NAMALWA (cell line): ENCODE data around the gene COL1A1.

ENCODE experiments used
- DNase-seq: peaks from one replicate; pipeline ENCODE4 v3.0.0-alpha.2; 2015; ENCODE audit warnings: low spot score

Gene COL1A1

DNA sequence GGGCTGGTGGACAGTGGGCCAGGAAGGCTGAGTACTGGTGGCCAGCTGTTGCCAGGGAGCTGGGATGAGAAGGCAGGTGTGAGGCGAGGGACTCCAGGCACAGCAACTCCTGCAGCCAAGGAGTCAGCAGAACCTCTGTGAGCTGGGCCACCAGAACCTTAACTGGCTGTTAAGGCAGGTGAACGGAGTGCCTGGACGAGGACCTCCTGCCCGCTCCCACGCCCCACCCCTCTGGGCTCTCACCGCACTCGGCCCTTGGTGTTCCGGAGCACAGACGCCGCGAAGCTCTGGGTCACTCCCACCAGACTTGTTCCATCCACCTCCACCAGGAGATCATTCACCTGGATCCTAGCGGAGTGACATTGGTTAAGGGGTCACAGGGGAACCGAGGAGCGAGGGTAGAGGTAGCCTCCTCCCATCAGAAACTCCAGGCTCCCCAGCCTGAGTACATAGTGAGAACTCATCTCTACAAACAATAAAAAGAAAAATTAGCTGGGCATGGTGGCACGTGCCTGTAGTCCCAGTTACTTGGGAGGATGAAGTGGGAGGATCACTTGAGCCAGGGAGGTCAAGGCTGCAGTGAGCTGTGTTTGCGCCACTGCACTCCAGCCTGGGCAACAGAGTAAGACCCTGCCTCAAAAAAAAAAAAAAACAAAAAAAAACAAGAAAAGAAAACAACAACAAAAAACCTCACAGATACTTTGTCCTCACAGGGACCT is 60.2 kb downstream of the COL1A1 start:
- no peak for DNase-seq

DNA sequence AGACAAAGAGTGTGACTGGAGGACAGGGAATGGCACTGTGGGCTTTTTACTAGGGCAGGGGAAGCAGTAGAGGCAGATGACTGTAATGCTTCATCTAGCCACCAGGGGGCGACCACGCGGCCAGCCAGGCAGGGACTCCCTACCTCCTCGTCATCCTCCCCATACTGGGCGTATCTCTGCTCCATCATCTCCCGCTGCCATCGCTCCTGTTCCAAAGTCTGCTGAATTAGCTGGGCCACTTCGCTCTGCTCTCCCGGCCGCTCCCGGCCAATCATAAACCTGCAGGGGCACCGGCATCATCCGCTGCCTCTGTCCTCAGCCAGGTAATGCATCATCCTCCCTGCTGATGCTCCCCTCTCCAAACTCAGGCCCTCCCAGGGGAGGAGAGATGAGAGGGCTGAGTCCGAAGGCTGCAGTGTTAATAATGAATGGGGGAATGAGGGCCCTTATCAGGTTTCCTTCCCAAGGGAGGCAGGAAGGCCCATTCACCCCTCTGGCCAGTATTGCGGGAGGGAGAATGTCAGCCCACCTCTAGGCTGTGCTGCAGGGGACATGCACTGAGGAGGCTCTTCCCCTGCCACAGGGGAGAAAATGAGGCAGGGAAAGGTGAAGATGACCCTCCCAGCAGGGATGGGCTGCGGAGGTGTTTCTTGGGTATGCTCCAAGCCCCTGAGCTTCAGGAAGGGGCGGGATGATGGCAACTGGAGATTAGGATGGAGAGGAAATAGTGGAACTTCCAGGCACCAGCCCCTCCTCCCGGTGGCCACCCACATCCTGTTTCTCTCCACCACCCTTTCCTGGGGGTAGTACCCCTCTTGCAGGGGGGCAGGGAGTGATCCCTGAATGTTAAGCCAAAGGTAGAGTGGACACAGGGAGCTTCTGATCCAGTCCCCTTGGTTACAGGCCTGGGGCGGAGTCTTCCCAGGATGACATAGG is 61.2 kb downstream of the COL1A1 start:
- peak; percentile 67 for DNase-seq

DNA sequence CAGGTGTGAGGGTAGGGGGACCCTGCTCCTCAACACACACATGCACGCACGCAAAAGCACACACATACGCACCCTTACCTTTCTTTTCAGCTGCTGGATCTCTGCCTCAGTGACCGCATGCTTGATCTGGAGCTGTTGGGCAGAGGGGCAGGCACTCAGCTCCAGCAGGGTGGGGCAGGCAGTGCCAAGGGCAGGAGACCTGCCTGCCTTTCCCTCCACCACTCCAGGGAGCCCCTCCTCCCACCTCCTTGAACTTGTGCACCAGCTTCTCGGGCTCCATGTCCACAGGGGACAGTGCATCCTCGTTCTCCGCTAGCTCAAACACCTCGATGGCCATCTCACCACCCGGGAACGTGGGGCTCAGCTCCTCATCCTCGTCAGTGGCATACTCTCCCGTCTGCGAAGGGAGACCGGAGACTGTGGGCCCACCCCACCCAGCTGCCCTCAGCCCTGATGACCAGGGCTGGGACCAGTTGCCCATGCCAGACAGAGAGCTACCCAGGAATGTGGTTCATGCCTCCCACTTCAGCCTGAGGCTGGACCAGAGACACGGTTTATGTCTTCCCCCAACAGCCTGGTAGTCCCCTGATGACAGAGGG is 62.1 kb downstream of the COL1A1 start:
- DNase-seq = no peak

DNA sequence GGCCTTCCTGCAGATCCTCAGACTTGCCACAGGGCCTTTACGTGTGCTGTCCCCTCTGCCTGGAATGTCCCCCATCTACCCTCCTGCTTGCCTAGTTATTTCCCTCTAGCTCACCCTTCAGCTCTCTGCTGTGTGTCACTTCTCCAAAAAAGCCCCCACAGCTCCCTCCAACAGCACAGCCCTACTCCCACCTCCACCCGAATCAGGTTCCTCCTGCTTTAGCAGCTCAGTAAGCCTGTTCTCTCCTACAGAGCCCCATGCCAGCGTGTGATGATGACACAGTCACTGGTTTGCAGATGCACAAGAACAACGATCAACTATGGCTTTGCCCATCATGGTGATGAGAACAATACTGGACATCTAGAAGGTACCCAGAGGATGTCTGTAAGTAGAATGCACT is 64.4 kb downstream of the COL1A1 start:
- DNase-seq = no peak

DNA sequence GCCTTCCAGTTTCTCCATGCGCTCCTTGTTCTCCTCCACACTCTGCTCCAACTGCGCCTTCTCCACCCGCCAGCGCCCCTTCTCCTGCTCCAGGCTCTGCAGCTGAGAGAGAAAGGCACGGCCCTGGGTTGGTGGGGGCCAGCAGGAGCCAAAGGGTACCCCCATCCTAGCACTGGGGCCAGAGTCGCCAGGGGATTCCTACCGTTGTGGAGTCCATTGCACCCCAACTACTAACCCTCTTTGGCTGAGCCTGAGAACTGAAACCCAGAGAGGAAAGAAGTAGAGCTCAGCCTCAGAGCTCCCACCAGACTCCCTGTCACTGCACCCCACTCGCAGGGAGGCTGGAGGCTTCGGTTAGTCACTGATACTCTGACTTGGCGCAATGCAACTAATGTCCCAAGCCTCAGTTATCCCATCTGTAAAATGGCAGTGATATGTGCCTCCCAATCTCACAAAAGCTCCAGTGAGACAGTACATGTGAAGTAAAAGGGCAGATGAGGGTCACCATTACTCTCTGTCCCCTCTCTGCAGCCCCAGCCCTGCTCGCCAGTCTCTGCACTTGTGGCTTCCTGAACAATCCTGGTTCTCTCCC is 65.2 kb downstream of the COL1A1 start:
- no peak for DNase-seq

DNA sequence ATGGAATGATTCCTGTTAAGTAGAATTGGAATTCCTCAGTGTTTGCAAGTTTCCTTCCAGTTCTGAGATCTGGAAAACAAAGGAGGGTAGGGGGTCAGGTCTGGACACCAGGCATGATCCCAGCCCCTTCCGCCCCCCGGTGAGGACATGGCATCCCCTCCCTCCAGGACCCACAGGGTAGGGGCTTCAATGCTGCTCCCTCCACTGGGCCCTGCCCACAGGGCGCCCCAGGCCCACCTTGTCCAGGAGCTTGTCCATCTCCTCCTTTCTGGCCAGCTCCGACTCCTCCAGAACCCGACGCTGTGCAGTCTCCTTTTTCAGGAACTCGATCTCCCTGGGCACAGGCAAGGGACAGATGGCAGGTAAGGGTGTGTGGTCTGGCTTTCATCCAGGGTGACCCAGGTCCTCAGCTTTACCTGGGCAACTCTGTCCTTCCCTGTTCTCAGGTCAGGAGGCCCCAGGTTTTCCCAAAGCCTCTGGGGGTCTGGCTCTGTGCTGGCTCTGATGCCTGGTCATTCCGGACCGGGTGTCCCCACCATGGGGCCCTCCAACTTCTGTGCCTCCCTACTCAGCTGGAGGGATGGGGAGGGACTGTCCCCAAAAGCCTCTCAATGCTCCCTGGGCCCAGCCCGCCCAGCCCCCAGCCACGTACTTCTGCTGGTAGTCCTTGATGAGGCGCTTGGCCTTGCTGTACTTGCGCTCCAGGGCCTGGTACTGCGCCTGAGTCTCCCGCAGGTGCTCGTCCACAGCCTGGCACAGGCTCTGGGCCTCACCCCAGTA is 65.9 kb downstream of the COL1A1 start:
- no peak for DNase-seq

DNA sequence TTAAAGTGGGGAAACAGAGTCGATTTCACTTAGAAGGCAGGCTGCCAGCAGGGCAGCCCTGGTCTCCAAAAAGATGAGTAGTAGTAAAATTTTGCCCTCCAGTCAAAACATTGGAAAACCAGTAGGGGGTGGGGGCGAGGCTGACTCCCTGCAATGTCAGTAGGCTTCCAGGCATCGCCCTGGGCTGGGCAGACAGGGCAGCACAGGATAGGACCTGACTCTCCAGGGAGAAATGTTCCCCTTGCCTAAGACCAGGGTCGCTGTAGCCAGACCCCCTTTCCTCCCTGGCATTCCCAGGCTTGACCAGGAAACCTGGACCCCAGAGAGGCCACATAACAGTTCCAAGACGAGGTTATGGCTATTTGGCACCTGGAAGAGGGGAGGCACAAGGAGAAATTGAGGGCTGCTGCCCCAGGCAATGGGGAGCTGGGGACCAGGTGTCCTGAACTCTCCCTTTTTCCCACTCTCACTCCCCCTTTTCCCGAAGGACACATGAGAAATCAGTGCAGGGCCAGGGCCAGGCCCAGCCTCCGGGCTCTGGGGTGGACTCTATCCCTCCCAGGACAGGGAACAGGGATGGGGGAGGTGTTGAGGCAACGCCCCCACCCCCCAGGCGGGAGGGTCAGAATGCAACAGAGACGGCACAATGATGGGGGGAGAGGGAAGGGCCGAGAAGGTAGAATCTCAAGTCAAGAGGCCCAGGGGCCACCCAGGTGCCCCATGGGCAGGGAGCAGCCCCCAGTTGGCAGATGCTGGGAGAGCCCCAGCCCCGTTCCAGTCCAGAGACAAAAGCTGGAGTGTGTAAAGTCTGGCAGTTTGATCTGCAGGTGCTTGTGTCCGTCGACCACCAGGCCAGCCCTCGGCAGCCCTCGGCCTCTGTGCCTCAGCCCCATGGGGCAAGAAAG is 67.0 kb downstream of the COL1A1 start:
- DNase-seq = no peak

DNA sequence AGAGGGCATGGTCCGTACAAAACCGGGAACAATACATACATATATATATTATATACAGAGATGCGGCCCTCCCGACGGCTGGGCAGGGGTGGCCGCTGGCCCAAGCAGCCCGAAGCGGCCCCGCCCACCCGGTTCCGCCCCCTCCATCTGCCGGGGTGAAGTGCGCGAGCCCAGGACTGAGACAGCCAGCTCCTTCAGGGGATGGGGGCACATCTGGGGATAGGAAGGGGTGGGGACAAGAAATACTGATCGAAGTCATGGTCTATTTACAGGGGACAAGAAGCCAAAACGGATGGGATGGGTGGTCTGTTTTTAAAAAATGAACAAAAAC is 67.7 kb downstream of the COL1A1 start:
- no peak for DNase-seq
